Left cardiac atrium (tissue), 4 donors: ENCODE data around the gene LYPD6. TPM values are rescaled to one million over a fixed set of nuclear protein-coding genes. Genes with fewer than 3 reads are reported as not detected.
A peak's percentile ranks its signal among the peaks of the same experiment; 100 is the strongest.

Experiments
- ATAC-seq, 2 donors: fragments of 200-7000 bp; cut with Tn5 transposase; one replicate each; pipeline ENCODE4 v1.9.1; 2020; ENCODE audit warnings: mild to moderate bottlenecking in 2 of 2, moderate library complexity in 2 of 2
- DNase-seq: peaks from one replicate; pipeline ENCODE4 v3.0.0-alpha.2; 2020
- intact Hi-C, 2 donors: fragments of 100-400 bp; cut with DNase I; formaldehyde crosslinking; loops; one replicate each; pipeline versions ENCODE4 v1.14.1 to v1.15.1; 2022 to 2023
- total RNA-seq, 2 donors: library from RNA; stranded (reverse); fragmentation: NEBNext Ultra II Directional; extraction: Animal tissue kit (Norgen Biotek cat#: 25700); gene quantifications; one replicate each; pipeline ENCODE4 v1.2.1, GENCODE V29; 2021
- donor health status: DM: no; HTN: yes; CAD: no.
- donor health status: DM: no; HTN: yes; CAD: no; lungs with severe emphysema.
- donor health status: DM: yes; HTN: yes; CAD: no.
- donor health status: Dilated cardiomyopathy.

Gene LYPD6
- total RNA-seq, 2 donors from 2014 or later, result 0.27 to 0.50 TPM

GRCh38 chr2:149430743-149431736 lies 100.7 kb downstream of the LYPD6 start:
- DNase-seq, result no peak
- intact Hi-C loops, result no loop called here
- no peak for ATAC-seq

DNA sequence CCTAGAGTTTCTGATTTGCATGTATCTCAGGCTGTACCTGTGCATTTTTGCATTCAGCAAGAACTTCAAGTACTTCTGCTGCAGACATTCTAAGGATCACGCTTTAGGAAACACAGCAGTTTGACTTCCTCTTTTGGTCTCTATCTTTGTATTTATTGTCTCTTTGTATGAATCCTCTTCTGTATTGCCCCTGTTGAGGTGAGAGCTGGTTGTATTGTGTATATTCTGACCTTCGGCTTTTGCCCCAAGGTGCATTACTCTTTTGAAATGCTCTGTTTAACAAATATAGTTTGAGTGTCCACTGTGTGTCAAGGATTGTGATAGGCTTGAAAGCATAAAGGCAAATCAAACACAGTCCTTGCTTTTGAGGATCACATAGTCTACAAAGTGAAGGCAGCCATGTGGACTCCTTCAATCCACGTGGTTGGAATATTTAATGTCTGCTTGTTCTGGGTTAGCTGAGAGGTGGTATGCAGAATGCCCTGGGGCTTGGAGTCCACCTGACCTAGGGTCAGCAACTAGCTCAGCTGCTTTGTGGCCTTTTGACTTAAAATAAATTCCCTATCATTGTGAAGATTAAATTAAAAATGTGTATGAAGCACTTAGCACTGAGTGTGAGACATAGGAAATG lies 108.1 kb downstream of the LYPD6 start:
- ATAC-seq (no peak), DNase-seq (no peak)
- intact Hi-C loops, result no loop called here

DNA sequence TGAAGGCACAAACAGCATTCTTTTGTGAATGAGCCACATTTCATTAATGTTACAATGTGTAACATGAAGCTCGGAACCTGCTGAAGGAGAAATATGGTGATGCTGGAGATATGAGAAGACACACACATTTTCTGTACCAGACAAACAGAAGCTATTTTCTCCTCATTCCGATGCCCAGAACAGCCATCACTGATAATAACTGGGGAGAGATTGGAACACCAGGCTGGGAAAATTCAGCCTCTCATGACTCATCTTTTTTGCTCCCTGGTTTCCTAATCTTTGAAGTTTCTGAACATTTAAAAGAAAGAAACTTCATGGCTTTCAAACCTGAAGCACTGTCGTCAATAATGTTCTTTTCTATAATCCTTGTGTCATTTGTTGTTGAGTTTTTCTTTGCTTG lies 110.9 kb downstream of the LYPD6 start:
- peak in 1 of 2 donors; percentile 51 for ATAC-seq
- intact Hi-C loops, result no loop called here
- no peak for DNase-seq

DNA sequence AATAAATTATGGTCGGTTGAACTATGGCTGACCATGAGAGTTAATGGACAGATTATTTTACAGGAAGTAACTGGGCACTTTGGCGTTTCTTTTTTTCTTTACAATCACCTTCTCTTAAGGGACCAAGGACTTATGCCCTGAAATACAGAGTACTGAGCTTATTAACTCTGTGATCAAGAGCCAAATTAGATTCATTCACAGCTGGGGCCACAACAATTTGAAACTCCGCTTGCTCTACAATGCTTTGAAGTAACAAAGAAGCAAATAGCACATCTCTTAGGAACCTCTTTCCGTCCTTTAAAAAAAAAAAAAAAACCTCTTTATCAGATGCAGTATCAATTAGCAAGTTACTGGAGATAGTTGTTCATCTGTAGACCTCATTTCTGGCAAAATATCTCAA lies 112.0 kb downstream of the LYPD6 start:
- no peak for ATAC-seq
- intact Hi-C loops, result no loop called here

DNA sequence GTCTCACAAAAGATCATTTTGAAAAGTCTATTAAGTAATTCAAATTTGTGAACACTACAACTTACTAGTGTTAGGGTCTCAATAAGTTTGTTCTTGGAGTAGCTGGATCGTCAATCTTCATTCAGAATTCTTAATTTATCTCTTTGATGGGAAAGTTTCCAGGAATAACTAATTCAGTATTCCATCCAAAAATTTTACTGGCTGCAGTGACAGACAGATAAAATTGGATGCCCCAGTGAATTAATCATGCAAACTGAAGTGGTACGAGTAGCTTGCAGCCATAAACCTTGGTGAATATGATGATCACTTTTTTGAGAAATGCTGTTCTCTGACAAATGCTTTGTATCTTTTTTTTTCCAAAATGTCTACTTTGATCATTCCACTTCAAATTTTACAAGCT lies 112.8 kb downstream of the LYPD6 start:
- no peak for ATAC-seq

More for the DNA sequence above, 112.0 kb downstream of the LYPD6 start:
- no peak for DNase-seq

DNA sequence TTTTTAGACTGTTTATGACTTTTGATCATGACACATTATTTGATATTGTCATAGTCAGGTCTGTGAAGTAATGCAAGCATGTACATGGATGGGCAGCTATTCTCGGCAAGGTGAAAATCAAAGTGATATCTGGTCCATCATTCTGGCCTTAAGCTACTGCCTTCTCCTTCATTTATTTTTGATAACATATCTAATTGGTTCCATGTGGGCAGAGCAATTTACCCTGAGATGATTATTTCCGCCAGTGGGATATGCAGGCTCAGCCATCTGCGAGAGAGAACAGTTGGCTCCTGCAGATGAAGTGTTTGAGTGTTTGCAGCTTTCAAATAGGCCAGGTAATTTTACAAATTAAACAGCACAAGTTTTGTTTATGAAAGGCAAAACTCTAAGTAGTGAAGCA lies 116.4 kb downstream of the LYPD6 start:
- no peak for DNase-seq
- ATAC-seq, result no peak
- intact Hi-C loops, result no loop called here

More for the DNA sequence above, 112.8 kb downstream of the LYPD6 start:
- intact Hi-C loops, result no loop called here
- DNase-seq, result no peak

DNA sequence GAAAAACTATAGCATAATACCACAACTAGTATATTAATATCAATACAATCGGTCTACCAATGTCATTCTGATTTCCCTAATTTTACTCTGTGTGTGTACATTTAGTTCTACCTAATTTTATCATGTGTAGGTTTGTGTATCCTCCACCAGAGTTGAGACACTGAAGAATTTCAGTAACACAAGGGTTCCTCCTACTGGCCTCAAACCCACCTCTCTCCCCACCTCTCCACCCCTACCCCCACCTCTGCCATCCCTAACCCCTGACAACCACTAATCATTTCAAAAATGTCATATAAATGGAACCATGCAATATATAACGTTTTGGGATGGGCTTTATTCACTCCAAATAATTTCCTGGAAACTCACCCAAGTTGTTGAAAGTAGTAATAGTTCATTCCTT lies 117.9 kb downstream of the LYPD6 start:
- no peak for DNase-seq
- no peak for ATAC-seq
- intact Hi-C loops, result no loop called here

DNA sequence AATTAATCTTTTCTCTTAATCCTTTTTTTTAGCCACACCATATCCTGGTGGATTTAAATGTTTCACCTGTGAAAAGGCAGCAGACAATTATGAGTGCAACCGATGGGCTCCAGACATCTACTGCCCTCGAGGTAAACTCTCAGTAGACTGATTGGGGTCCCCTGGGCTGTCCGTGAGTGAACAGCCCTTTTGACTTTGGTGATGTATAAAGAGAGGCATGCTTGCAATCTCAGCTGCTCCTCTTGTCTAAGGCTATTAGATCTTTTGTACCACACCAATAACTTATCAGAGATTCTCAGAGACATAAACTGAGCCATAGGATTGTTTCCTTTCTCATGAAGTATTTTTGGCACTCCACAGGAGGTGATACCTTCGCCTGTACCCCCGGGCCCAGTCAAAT lies 118.6 kb downstream of the LYPD6 start:
- intact Hi-C loops, result no loop called here
- DNase-seq (no peak), ATAC-seq (no peak)

DNA sequence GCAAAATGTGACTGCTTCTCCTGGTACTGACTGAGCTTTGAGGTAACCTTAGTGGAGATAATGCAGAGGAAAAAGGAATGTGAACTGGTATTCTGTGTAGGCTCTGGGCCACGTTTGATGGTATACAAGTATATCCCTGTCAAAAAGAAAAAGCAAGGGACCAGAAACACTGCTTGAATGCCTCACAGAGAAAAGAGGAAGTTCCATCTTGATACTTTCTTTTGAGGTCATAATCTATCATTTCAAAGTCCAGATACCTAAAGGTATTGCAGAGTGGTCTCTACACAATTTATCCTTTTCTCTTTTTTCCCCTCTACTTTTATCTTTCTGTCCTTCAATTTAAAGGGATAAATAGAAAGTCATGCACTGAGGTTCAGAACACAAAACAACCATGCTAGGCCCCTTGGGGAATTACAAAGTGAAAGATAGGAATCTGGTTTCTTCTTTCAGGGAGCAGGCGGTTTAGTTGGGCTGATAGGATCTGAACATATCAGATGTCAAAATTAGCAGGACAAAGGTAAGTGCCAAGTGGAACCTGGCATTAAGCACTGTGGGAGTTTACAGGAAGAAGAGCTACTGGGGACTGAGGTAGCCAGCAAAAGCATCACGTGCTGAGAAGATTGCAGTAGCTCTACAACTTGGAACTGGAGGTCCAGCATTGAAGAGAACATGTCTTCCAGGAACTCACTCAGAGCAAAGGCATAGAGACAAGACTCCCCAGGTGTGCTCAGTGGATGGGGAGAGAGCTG lies 121.2 kb downstream of the LYPD6 start:
- intact Hi-C loops, result no loop called here
- ATAC-seq, result no peak

GRCh38 chr2:149456285-149456684 lies 125.9 kb downstream of the LYPD6 start:
- ATAC-seq, result no peak
- DNase-seq, result no peak
- intact Hi-C loops, result no loop called here

More for the DNA sequence above, 121.2 kb downstream of the LYPD6 start:
- no peak for DNase-seq

- intact Hi-C loops, result no loop called here
- no peak for ATAC-seq
- no peak for DNase-seq
These were observed 128.1 kb downstream of the LYPD6 start for GRCh38 chr2:149458502-149458901.

- intact Hi-C loops, result no loop called here
- no peak for DNase-seq
- ATAC-seq, result no peak
These were observed 133.1 kb downstream of the LYPD6 start for GRCh38 chr2:149463328-149464002.

DNA sequence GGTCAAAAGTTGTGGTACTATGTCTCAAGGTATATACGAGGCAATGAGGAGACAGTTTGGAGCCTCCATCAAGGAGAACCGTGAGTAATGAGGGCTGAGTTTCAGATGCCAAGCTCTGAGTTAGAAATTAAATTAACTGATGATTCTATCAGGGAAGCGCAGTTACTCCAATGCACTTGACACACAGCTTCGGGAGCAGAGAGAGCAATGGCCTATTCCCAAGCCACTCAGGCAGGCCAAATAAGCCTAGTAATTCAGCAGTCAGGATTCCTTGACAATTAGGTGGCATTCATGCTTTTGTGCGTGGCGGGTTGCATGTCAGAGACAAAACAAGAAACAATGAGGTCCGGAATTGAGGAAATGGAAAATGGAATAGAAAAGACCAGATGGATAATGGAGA lies 134.0 kb downstream of the LYPD6 start:
- ATAC-seq, result no peak
- intact Hi-C loops, result no loop called here
- DNase-seq, result no peak

DNA sequence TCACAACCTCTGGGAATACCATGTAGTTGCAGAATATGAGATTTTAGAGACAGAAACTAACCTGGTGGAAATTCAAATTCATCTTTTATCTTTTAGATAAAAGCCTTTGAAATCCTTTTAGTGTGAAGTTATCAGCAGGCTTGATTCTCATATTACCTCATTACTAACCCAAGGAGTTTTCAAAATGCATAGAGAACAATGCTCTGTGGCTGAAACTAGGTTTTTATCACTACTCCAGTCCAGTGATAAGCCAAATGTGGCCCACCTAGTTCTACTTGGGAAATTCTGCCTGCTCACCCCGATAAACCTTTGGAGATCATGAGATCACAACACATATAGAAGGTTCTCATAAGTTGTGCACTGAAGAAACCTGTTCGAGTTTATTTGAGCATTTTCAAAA lies 135.5 kb downstream of the LYPD6 start:
- DNase-seq (no peak), ATAC-seq (no peak)
- intact Hi-C loops, result no loop called here

GRCh38 chr2:149466635-149467034 lies 136.2 kb downstream of the LYPD6 start:
- intact Hi-C loops, result no loop called here
- ATAC-seq (no peak), DNase-seq (no peak)

DNA sequence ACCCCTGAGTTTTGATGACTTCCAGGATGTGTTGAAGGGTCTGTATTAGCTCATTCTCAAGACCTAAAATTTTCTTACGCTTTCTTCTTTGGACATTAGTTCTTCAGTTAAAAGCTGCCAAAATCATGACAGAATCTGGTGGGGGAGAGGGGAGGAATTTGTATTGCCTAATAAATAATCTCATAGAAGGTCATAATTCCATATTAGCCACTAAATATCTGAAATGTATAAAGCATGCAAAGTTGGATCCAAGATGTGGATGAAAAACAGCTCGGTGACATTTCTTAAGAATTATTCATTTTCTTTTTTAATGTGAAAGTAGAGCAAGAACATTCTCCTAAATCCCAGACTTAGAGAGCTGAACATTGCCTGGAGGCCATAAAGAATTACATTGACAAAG lies 137.0 kb downstream of the LYPD6 start:
- no peak for ATAC-seq
- intact Hi-C loops, result no loop called here
- no peak for DNase-seq

- intact Hi-C loops, result no loop called here
- DNase-seq (no peak), ATAC-seq (no peak)
These were observed 138.2 kb downstream of the LYPD6 start for GRCh38 chr2:149468636-149469035.

DNA sequence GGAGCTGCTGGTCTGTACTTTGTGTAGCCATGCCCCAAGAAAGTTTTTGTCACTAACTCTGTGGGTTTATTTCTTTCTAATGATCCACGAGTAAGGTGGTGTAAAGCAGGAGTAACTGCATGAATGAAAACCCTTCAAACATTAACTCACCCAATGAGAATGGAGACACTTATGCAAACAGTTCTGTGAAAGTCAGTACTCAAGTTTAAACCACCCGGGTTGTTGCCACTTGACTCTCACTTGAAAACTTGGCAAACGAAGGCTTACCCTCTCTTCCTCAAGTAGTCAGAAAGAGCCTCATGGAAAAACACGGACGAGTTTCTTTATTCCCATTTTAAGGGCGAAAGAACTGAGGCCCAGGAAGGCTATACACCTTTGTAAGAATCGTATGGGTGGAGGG lies 139.7 kb downstream of the LYPD6 start:
- intact Hi-C loops, result no loop called here
- ATAC-seq (no peak), DNase-seq (no peak)

GRCh38 chr2:149472413-149472812 lies 142.0 kb downstream of the LYPD6 start:
- intact Hi-C loops, result no loop called here
- no peak for DNase-seq
- no peak for ATAC-seq
